GM21786 (cell line): Measurements from ENCODE around the gene PAX9.

ENCODE experiments used
- ATAC-seq: cut with Tn5 transposase; IDR thresholded peaks from one replicate; pipeline ENCODE4 v1.9.1; 2021; ENCODE audit not compliant: unreplicated experiment

Gene PAX9

DNA sequence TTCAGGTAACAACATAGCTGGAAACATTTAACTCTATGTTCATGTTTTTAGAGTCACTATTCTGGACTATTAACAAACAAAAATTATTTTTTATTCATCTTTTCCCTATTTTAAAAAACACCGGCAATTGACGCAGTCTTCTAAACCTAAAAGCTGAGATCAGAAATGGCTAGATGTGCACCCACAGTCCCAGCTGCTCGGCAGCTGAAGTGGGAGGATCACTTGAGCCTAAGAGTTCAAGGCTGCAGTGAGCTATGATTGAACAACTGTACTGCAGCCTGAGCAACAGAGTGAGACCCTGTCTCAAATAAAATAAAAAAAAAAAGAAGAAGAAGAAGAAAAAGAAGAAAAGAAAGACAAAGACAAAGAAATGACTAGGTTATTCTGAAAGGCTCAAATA is 64.5 kb downstream of the PAX9 start:
- ATAC-seq: no peak
